ENCODE results near the gene RETREG1. TPM values are rescaled to one million over a fixed set of nuclear protein-coding genes. Genes with fewer than 3 reads are reported as not detected.
"Not testable (repeated sequence)": the region's sequence is repeated elsewhere in the genome, so short reads cannot be mapped to it uniquely, and the experiment has no call there.

The RETREG1 gene
- total and polyA plus RNA-seq, 7 experiments from 2014 or later: 37.4 to 130 (median 48.6) TPM

- Mint-ChIP-seq H3K9me3 (no peaks in the 10 kb centered on the region), H3K4me1 (no peaks in the 10 kb centered on the region), H3K27me3 (peaks cover 3 to 9% (median 4%) of the 10 kb centered on the region in 5 donors), H3K27ac (no peak overlapping the region), H3K4me3 (no peak overlapping the region), H3K36me3 (peaks cover 0 to 9% (median 0%) of the 10 kb centered on the region in 5 donors)
- ChIA-PET CTCF (no interaction called here), POLR2A (no interaction called here)
- no peak overlapping the region for H3K4me3 ChIP-seq (ENCODE audit: low read length)
- H3K27ac ChIP-seq (ENCODE audit: low read depth, low read length): no peak overlapping the region
- H3K4me1 ChIP-seq (ENCODE audit: control insufficient read depth in 2 of 2, insufficient read depth in 2 of 2, low read length in 2 of 2): no peaks in the 10 kb centered on the region
- DNase-seq (no peak), ATAC-seq (no peak)
- intact Hi-C loops (cut with micrococcal nuclease): no loop called here
- no peaks in the 10 kb centered on the region for H3K27me3 ChIP-seq (ENCODE audit: control insufficient read depth in 2 of 2, insufficient read depth in 2 of 2, low read length in 2 of 2)
- no peaks in the 10 kb centered on the region for H3K9me3 ChIP-seq (ENCODE audit: control insufficient read depth in 2 of 3, low read length in 3 of 3)
- no peaks in the 10 kb centered on the region for H3K36me3 ChIP-seq (ENCODE audit: control insufficient read depth in 2 of 3, insufficient read depth in 3 of 3, low read length in 3 of 3)
Measured at GRCh38 chr5:16437977-16438376, 178.8 kb downstream of the RETREG1 start.

GRCh38 chr5:16436065-16436682 lies 180.6 kb downstream of the RETREG1 start:
- POLR2A ChIA-PET; H3K9me3 ChIP-seq (ENCODE audit: control insufficient read depth in 2 of 3, low read length in 3 of 3); H3K27ac ChIP-seq (ENCODE audit: low read depth, low read length); H3K4me3 Mint-ChIP-seq; H3K4me1 ChIP-seq (ENCODE audit: control insufficient read depth in 2 of 2, insufficient read depth in 2 of 2, low read length in 2 of 2); ATAC-seq; H3K4me1 Mint-ChIP-seq; H3K36me3 Mint-ChIP-seq; H3K9me3 Mint-ChIP-seq; H3K36me3 ChIP-seq (ENCODE audit: control insufficient read depth in 2 of 3, insufficient read depth in 3 of 3, low read length in 3 of 3); DNase-seq; intact Hi-C loops (cut with micrococcal nuclease); H3K4me3 ChIP-seq (ENCODE audit: low read length); H3K27ac Mint-ChIP-seq; CTCF ChIA-PET; H3K27me3 ChIP-seq (ENCODE audit: control insufficient read depth in 2 of 2, insufficient read depth in 2 of 2, low read length in 2 of 2): not testable (repeated sequence)
- peaks cover 3 to 14% (median 7%) of the 10 kb centered on the region in 5 donors for H3K27me3 Mint-ChIP-seq

GRCh38 chr5:16431490-16431889 lies 185.3 kb downstream of the RETREG1 start:
- no peaks in the 10 kb centered on the region for H3K9me3 ChIP-seq (ENCODE audit: control insufficient read depth in 2 of 3, low read length in 3 of 3)
- CTCF ChIA-PET: no interaction called here
- ATAC-seq (no peak), DNase-seq (no peak)
- H3K36me3 ChIP-seq (ENCODE audit: control insufficient read depth in 2 of 3, insufficient read depth in 3 of 3, low read length in 3 of 3): no peaks in the 10 kb centered on the region
- H3K4me1 Mint-ChIP-seq: no peaks in the 10 kb centered on the region
- intact Hi-C loops (cut with micrococcal nuclease): no loop called here
- POLR2A ChIA-PET: no interaction called here
- no peak overlapping the region for H3K4me3 Mint-ChIP-seq
- no peaks in the 10 kb centered on the region for H3K36me3 Mint-ChIP-seq
- no peaks in the 10 kb centered on the region for H3K9me3 Mint-ChIP-seq
- H3K27me3 ChIP-seq (ENCODE audit: control insufficient read depth in 2 of 2, insufficient read depth in 2 of 2, low read length in 2 of 2): no peaks in the 10 kb centered on the region
- H3K27ac ChIP-seq (ENCODE audit: low read depth, low read length): no peak overlapping the region
- H3K27ac Mint-ChIP-seq: no peak overlapping the region
- H3K4me3 ChIP-seq (ENCODE audit: low read length): no peak overlapping the region
- H3K4me1 ChIP-seq (ENCODE audit: control insufficient read depth in 2 of 2, insufficient read depth in 2 of 2, low read length in 2 of 2): no peaks in the 10 kb centered on the region
- peaks cover 7 to 17% (median 11%) of the 10 kb centered on the region in 5 donors for H3K27me3 Mint-ChIP-seq

GRCh38 chr5:16430349-16431089 lies 186.3 kb downstream of the RETREG1 start:
- POLR2A ChIA-PET: no interaction called here
- Mint-ChIP-seq H3K9me3 (no peaks in the 10 kb centered on the region), H3K36me3 (no peaks in the 10 kb centered on the region), H3K27ac (no peak overlapping the region), H3K4me3 (no peak overlapping the region), H3K4me1 (no peaks in the 10 kb centered on the region), H3K27me3 (peaks cover 7 to 19% (median 12%) of the 10 kb centered on the region in 5 donors)
- Histone ChIP-seq H3K4me3 (ENCODE audit: low read length) (no peak overlapping the region), H3K4me1 (ENCODE audit: control insufficient read depth in 2 of 2, insufficient read depth in 2 of 2, low read length in 2 of 2) (no peaks in the 10 kb centered on the region), H3K27ac (ENCODE audit: low read depth, low read length) (no peak overlapping the region), H3K36me3 (ENCODE audit: control insufficient read depth in 2 of 3, insufficient read depth in 3 of 3, low read length in 3 of 3) (no peaks in the 10 kb centered on the region), H3K9me3 (ENCODE audit: control insufficient read depth in 2 of 3, low read length in 3 of 3) (no peaks in the 10 kb centered on the region), H3K27me3 (ENCODE audit: control insufficient read depth in 2 of 2, insufficient read depth in 2 of 2, low read length in 2 of 2) (no peaks in the 10 kb centered on the region)
- CTCF ChIA-PET: no interaction called here
- ATAC-seq (no peak), DNase-seq (no peak)
- intact Hi-C loops (cut with micrococcal nuclease): no loop called here

- Histone ChIP-seq H3K27me3 (ENCODE audit: control insufficient read depth in 2 of 2, insufficient read depth in 2 of 2, low read length in 2 of 2) (no peaks in the 10 kb centered on the region), H3K36me3 (ENCODE audit: control insufficient read depth in 2 of 3, insufficient read depth in 3 of 3, low read length in 3 of 3) (no peaks in the 10 kb centered on the region), H3K9me3 (ENCODE audit: control insufficient read depth in 2 of 3, low read length in 3 of 3) (no peaks in the 10 kb centered on the region), H3K27ac (ENCODE audit: low read depth, low read length) (no peak overlapping the region), H3K4me1 (ENCODE audit: control insufficient read depth in 2 of 2, insufficient read depth in 2 of 2, low read length in 2 of 2) (no peaks in the 10 kb centered on the region), H3K4me3 (ENCODE audit: low read length) (no peak overlapping the region)
- H3K36me3 Mint-ChIP-seq: no peaks in the 10 kb centered on the region
- intact Hi-C loops (cut with micrococcal nuclease): no loop called here
- CTCF ChIA-PET: no interaction called here
- H3K9me3 Mint-ChIP-seq: no peaks in the 10 kb centered on the region
- ATAC-seq (no peak), DNase-seq (no peak)
- H3K27me3 Mint-ChIP-seq: peaks cover 6 to 15% (median 6%) of the 10 kb centered on the region in 5 donors
- POLR2A ChIA-PET: no interaction called here
- no peaks in the 10 kb centered on the region for H3K4me1 Mint-ChIP-seq
- H3K4me3 Mint-ChIP-seq: no peak overlapping the region
- H3K27ac Mint-ChIP-seq: no peak overlapping the region
Measured at GRCh38 chr5:16428359-16428758, 188.4 kb downstream of the RETREG1 start.

- Histone ChIP-seq H3K36me3 (ENCODE audit: control insufficient read depth in 2 of 3, insufficient read depth in 3 of 3, low read length in 3 of 3) (no peaks in the 10 kb centered on the region), H3K27ac (ENCODE audit: low read depth, low read length) (no peak overlapping the region), H3K27me3 (ENCODE audit: control insufficient read depth in 2 of 2, insufficient read depth in 2 of 2, low read length in 2 of 2) (no peaks in the 10 kb centered on the region), H3K4me3 (ENCODE audit: low read length) (no peak overlapping the region), H3K9me3 (ENCODE audit: control insufficient read depth in 2 of 3, low read length in 3 of 3) (no peaks in the 10 kb centered on the region), H3K4me1 (ENCODE audit: control insufficient read depth in 2 of 2, insufficient read depth in 2 of 2, low read length in 2 of 2) (no peaks in the 10 kb centered on the region)
- intact Hi-C loops (cut with micrococcal nuclease): no loop called here
- Mint-ChIP-seq H3K36me3 (no peaks in the 10 kb centered on the region), H3K4me1 (no peaks in the 10 kb centered on the region), H3K9me3 (no peaks in the 10 kb centered on the region), H3K4me3 (no peak overlapping the region), H3K27ac (no peak overlapping the region), H3K27me3 (peaks cover 6 to 18% (median 13%) of the 10 kb centered on the region in 5 donors)
- no peak for DNase-seq
- POLR2A ChIA-PET: no interaction called here
- no peak for ATAC-seq
- CTCF ChIA-PET: interaction anchor here (1.2 kb wide), 1 partner anchor 28 kb away, joined by 4 read pairs; no protein-coding TSS in a partner anchor
Measured at GRCh38 chr5:16427587-16427986, 189.2 kb downstream of the RETREG1 start.
